Forelimb muscle (tissue), 1 donor: ENCODE measurements around the gene COL5A1. TPM values are rescaled to one million over a fixed set of nuclear protein-coding genes. Genes with fewer than 3 reads are reported as not detected.

Experiments used
- DNase-seq: peaks from one replicate; pipeline ENCODE4 v3.0.0-alpha.2; 2013; ENCODE audit warnings: low read depth
- polyA plus RNA-seq: library from polyadenylated mRNA; unstranded; fragments of 120-200 nt; gene quantifications from one replicate; pipeline ENCODE4 v1.2.1, GENCODE V29; 2013; ENCODE audit not compliant: insufficient read length

The COL5A1 gene
- polyA plus RNA-seq, 1 donor: 425 TPM

- DNase-seq: no peak
Measured at GRCh38 chr9:134765785-134766184, 124.2 kb downstream of the COL5A1 start.

- DNase-seq: no peak
Measured at GRCh38 chr9:134766587-134766986, 125.0 kb downstream of the COL5A1 start.

DNA sequence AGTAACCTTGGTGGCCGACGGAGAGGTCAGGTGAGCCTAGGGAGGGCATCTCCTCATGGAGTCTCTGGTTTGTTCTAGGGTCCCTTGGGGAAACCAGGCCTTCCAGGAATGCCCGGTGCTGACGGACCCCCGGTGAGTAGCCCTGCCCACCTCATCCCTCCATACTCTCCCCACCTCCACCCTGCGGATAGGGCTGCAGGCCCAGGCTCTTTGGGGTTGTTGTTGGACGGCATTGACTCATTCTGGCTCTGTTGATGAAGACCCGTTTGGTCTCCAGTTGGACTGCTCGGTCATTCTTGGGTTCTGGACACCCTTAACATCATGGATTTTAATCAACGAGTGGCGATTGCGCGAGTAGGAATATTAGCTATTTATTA is 126.7 kb downstream of the COL5A1 start:
- no peak for DNase-seq

- DNase-seq: peak; percentile 49
Measured at GRCh38 chr9:134768709-134769351, 127.2 kb downstream of the COL5A1 start.

- DNase-seq: no peak
Measured at GRCh38 chr9:134770972-134771971, 129.7 kb downstream of the COL5A1 start.

DNA sequence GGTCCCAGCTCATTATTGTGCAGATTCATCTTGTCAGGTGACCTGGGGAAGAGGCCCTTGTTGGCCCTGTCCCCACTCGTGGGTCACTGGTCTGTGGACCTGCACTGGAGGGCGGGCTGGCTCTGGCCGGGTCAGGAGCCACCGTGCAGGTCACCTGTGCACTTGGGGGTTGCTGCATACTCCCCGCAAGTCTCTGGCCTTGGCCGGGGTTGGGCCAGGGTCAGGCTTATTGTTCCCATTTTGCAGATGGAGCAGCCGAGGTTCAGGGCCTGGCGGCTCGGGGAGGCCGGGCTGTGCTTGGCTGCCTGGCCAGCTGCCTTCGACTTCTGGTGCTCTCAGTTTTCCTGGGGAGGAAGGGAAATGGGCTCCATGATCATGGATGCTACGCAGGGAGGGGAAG is 130.7 kb downstream of the COL5A1 start:
- no peak for DNase-seq

DNA sequence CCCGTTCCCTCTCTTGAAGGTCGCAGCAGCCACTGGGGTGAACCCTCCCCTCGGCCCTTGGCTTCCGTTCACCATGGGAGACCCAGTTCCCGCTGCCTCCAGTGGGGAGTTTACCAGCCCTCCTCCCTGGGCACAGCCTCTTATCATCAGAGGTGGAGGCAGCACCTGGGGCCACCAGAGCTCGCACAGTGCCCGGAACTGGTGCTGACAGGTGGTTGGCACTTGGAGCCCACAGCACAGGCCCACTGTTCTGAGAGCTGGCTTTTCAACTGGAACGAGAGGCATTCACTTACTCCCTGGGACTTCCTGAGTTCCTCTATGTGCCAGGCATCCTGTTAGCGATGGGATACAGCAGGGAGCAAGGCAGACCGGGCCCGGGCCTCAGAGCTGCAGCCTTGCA is 132.2 kb downstream of the COL5A1 start:
- no peak for DNase-seq

DNA sequence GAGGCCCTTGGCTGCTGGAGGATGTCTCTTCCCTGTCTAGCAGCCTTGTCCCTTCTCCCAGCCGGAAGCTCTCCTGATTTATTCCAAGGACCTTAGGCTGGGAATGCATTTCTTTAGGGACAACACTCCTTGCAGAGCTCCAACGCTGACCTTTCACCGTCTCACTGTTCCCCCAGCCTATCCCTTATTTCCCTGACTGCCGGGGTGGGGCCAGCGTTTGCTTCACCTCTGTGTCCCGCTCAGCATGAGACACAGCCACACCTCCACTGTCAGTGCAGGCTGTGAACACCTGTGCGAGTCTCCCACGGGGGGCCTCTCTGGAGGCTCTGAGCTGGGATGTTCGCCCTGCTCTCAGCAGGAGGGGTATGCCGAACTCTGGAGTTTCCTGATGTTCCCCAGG is 132.8 kb downstream of the COL5A1 start:
- no peak for DNase-seq

DNA sequence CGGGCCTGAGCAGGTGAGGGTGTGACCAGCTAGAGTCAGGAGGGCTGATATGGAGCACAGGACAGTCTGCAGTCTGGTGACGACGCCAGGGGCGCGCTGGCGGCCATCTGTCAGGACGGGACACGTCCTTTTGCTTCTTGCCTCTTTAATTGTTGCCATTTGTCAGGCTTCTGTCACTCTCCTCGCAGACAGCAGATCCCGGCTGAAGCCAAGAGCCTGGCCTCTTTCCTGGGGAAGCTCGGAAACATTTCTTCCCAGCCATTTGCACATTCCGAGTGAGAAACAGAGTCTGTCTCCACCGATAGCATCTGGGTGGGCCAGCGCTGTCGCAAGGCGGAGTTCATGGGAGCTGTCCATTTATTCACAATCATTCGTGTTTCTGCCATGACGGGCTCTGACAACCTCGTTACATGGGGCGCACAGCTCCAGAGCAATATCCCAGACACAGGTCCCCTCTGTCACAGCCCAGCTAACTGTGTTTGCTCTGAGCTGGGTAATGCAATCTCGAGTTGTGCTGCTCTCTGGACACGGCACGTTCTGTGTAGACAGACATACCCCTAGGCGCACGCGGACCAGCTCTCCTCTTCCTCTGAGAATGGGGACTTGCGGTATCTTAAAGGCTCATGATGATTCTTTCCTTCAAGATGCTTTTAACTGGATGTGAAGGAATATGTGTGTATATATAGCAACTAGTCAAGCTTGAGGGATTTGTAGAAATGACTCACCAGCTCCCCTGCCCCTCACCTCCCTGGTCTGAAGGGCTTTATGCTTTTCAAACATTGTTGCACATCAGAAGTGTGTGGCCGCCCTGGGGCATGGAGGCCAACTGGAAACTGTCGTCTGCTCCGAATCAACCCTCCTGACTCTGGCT is 133.7 kb downstream of the COL5A1 start:
- no peak for DNase-seq

- no peak for DNase-seq
Measured at GRCh38 chr9:134776080-134776796, 134.6 kb downstream of the COL5A1 start.

GRCh38 chr9:134777153-134777552 is 135.6 kb downstream of the COL5A1 start:
- no peak for DNase-seq

GRCh38 chr9:134778156-134778555 is 136.6 kb downstream of the COL5A1 start:
- no peak for DNase-seq

- DNase-seq: no peak
Measured at GRCh38 chr9:134778841-134779411, 137.3 kb downstream of the COL5A1 start.

DNA sequence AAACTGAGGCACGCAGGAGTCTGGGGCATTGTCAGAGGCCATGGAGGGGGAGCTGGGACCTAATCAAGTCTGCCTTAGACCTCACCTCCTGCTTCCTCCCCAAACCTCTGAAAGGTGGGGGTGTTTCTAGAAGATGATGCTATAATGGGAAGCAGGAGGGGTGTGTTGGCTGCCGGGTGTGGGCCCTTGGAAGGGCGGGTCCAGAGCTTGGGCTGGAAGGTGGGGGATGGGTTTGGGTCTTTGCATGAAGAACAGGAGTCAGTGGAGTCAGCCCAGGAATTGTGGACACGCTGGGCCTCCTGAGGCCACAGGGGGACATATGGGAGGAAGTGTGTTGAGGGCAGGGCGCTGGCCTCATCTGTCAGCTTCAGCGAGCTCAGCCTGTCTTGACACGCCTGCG is 138.0 kb downstream of the COL5A1 start:
- no peak for DNase-seq

GRCh38 chr9:134781591-134782302 is 140.1 kb downstream of the COL5A1 start:
- no peak for DNase-seq

DNA sequence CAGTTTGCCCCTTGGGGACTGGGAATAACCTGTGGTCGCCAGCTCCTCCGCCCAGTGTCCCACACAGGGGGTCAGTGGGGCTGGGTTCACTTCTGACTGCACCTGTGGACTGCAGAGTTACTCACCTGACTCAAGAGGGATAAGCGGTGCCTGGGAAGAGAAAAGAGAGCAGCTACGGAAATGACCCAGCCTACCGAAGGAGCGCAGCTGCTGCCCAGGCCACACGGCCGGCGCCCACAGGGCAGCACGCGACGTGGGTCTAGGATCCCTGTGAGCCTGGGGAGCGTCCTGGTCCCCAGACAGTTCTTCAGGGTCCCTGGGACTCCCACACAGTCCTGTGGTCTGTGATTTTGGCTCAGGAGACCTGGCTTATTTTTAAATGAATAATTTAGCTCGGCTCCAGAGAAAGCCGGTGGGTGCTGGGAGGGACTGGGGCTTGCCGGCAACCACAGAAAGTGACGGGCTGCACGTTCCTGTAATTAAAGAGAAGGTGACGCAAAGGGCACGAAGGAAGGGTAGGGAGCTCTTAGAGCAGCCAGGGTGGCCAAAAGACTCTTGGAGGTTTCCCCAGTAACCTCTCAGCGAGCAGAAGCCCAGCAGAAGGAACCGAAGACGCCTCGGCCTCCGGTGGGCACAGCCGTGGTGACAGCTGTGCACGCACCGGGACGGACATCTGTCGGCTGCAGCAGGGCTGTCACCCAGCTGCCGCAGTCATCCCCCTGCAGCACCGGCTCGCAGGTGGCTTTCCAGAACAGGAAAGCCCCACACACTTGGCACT is 141.5 kb downstream of the COL5A1 start:
- DNase-seq: no peak

- DNase-seq: no peak
Measured at GRCh38 chr9:134783699-134784039, 142.1 kb downstream of the COL5A1 start.

GRCh38 chr9:134784577-134785305 is 143.1 kb downstream of the COL5A1 start:
- DNase-seq: no peak
